ENCODE results near the gene BET1L.
"Not testable (repeated sequence)": the region's sequence is repeated elsewhere in the genome, so short reads cannot be mapped to it uniquely, and the experiment has no call there.

BET1L gene

DNA sequence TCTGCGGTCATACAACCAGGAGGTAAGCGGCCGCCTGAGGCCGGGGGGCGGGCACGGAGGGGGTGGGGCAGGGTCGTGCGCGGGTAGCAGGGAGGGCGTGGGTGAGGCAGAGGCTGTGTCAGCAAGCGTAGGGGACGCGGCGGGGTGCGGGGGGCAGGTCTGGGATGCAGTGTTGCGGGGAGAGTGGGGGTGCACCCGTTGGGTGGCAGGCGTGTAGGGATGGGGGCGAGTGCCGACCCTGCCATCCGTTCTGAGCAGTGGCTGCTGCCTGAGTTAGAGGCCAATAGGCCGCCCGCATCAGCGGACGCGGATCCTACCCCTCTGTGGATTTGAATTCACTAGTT, 1.7 kb upstream of the BET1L start:
- peak; percentile 44 for DNase-seq

DNA sequence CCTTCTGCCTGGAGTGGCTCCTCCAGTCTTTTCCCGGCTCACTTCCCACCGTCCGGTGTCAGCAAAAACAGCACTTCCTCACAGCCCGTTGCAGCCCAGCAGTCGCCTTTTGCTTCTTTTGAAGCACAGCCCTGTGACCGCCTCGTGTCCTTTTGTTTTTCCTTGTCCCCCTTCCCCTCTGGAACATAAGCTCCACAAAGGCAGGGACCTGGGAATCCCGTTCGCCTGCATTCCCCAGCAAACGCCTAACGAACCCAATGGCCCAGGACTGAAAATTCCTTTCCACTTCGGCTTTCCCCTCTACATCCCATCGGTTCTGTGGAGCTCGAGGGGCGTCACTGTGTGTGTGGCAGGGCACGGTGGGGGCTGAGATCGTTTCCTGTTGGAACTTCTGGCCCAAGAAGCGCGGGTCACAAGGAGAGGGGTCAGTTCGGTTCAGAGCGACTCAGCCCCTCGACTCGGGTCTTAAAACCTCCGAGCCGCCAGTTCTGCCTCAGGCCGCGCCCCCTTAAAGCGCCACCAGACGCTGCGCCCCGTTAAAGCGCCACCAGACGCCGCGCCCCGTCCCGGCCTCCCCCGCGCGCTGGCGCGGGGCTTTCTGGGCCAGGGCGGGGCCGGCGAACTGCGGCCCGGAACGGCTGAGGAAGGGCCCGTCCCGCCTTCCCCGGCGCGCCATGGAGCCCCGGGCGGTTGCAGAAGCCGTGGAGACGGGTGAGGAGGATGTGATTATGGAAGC, 1.1 kb upstream of the BET1L start:
- peak; percentile 94 for DNase-seq

- no peak for DNase-seq
Observed at GRCh38 chr11:207863-208180, 623 bp upstream of the BET1L start.

GRCh38 chr11:206526-207207, 532 bp downstream of the BET1L start:
- peak; percentile 70 for DNase-seq

DNA sequence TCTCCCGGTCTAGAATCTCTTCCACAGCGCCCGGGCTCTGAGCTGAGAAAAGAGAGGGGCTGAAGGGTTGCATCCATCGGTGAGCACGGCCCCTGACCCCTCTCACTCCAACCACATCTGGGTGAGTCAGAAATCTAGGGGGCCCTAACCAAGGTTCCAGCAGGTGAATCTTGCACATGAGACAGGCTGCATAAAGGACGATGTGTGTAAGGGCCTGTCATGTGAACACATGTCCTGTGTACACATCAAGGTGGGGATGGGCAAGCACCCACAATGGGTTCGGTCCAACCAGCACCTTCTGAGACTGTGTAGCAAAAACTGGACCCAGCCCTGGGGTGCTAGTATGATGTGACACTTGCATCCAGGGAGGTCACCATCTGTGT, 1.2 kb downstream of the BET1L start:
- DNase-seq = no peak

- DNase-seq = no peak
Observed at GRCh38 chr11:205221-206001, 1.8 kb downstream of the BET1L start.

- no peak for DNase-seq
Observed at GRCh38 chr11:204587-205109, 2.6 kb downstream of the BET1L start.

DNA sequence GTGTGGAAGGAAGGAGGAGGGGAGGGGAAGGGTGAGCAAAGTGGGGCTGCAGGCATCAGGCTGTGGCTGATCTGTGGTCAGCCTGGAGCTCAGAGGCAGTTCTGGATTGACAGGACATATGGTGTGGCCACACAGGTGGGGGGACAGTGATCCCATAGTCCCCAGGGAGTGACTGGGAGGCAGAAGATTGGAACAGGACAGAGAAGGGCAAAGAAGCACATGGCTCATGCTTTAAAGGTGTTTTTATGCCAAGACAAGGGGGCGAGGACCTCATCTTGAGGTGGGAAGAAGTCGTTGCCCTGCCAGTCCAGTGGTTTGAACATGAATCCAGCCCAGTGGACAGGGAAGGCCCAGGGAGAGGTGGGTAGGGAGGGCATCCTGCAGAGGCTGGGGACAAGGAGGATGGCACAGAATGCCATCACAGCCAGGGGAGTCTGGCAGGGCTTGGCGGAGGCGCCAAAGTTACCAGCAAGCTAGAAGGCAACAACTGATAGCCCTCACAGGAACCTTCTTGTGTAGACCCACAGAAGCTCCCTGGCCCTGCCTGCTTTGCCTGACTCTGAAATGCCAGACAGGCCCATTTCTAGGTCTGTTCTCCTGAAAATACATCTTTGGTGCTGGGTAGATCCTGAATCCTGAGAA, 3.1 kb downstream of the BET1L start:
- DNase-seq = no peak

- DNase-seq = no peak
Observed at GRCh38 chr11:203056-203944, 3.9 kb downstream of the BET1L start.

DNA sequence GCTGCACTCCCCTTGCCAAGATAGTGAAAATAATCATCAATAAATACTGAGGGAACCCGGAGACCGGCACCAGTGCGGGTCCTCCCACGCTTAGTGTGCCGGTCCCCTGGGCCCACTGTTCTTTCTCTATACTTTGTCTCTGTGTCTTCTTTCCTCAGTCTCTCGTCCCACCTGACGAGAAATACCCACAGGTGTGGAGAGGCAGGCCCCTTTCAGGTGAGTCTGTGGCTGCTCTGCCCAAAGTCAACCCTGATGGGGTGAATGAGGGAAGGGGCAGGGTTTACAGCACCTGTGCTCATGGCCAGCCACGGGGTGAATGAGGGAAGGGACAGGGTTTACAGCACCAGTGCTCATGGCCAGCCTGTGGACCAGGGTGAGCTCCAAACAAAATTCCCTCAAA, 4.7 kb downstream of the BET1L start:
- DNase-seq = no peak

GRCh38 chr11:201966-202365, 5.2 kb downstream of the BET1L start:
- no peak for DNase-seq

DNA sequence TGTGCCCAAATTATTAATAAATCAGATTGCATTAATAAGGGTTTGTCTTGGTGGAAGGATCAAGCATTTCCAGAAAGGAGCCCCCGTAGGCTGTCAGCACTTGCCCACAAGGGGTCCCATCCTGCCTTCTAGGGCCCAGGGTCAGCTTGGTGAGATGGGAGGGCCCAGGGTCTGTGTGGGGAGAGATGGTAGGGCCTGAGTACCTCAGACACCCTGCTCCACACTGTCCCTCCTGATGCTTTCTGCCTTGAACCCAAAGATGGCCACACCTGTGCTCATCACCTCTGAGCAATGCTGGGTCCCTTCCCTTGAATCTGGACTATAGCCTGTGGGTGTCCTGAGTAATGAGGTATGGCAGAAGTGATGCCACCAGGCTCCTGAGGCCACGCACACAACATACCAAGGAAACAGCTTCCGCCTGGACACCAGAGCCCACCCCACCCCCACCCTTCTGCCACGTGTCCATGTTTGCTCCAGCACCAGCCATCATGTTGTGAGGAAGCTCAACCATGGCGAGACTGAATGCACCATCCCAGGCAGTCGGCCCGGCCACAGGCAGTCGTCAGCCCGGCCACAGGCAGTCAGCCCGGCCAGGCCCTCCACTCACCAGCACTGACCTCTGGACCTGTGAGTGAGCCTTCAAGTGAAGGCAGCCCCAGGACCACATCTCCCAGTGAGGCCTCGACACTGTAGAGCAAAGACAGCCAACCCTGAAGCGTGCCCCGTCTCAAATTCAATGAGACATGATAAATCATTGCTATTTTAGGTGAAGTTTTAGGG, 6.8 kb downstream of the BET1L start:
- no peak for DNase-seq

DNA sequence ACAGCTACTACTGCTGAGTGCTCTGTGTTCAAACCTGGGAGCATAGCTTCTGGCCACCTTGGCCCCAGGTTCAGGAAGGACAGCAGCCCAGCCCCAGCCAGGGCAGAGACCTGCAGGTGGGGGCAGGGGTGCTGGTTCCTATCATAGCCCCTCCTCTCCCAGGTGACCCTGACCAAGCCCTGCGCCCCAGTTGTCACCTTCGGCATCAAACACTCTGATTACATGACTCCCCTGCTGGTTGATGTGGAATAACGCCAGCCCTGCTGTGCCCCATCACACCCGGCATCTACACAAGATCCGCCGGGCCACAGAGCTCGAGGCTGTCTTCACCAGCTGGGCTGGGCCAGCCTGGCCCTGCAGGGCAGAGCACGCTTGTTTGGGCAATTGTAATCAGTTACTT, 7.4 kb downstream of the BET1L start:
- DNase-seq = no peak

GRCh38 chr11:199004-199581, 8.1 kb downstream of the BET1L start:
- DNase-seq = no peak

- no peak for DNase-seq
Observed at GRCh38 chr11:198236-198806, 8.9 kb downstream of the BET1L start.

DNA sequence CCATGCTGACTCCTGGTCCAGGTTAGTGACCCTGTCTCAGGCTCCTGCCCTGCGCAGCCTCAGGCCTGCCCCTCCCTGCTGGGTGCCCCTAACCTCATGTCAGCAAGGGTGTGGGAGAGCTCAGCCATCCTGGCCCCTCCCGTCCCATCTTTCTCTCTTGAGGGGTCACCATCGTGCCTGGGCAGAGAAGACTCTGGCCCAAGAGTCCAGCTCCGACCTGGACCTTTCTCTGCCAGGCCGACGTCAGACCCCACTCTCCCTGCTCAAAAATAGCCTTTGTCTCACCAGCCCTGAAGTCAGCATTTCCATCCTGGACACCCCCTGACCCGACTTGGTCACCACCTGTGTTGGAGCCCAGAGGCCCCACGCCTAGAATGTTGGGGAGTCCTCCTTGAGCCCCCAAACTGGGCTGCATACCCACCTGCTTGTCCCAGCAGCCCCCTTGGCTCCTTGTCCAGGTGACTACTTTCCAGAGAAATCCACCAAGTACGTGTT, 9.4 kb downstream of the BET1L start:
- no peak for DNase-seq

GRCh38 chr11:196786-197731, 10.1 kb downstream of the BET1L start:
- DNase-seq = no peak

DNA sequence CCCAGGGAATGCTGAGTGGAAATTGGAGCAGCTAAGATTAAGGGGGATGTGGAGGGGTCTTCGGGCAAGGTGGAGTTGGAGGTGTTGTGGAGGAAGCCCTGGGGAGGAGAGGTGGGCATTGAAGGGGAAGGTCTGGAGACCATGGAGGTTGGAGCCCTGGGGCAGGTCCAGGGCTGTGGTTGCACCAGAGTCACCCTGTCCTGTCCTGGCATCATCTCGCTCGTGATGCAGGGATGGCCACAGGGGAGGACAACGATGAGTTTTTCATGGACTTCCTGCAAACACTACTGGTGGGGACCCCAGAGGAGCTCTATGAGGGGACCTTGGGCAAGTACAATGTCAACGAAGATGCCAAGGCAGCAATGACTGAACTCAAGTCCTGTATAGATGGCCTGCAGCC, 13.7 kb downstream of the BET1L start:
- not testable (repeated sequence) for DNase-seq

- DNase-seq = not testable (repeated sequence)
Observed at GRCh38 chr11:192674-193128, 14.5 kb downstream of the BET1L start, which contains the start of gene SCGB1C1. Gene SCGB1C1 (plus strand): TSS chr11:193078. CDS start chr11:193100, 22 bp downstream.

Data from 8988T (cell line).